Hepatocyte (in vitro differentiated cells): Measurements from ENCODE around the gene MRTFB. TPM values are rescaled to one million over a fixed set of nuclear protein-coding genes. Genes with fewer than 3 reads are reported as not detected.
"Not testable (repeated sequence)": the region's sequence is repeated elsewhere in the genome, so short reads cannot be mapped to it uniquely, and the experiment has no call there.

ENCODE experiments used
- DNase-seq: peaks from one replicate; pipeline ENCODE4 v3.0.0-alpha.2; 2016; ENCODE audit warnings: low spot score
- H2AFZ ChIP-seq: fragments of 200-600 bp; sonication (generic); 2 replicates; pipeline ENCODE4 v1.6.0; 2016; ENCODE audit warnings: antibody characterized with exemption, mild to moderate bottlenecking
- H3K27ac ChIP-seq: fragments of 200-600 bp; sonication (generic); 2 replicates; pipeline ENCODE4 v1.5.1; 2016; ENCODE audit warnings: mild to moderate bottlenecking
- H3K27me3 ChIP-seq: fragments of 200-600 bp; sonication (generic); 2 replicates; pipeline ENCODE4 v1.6.1; 2016
- H3K36me3 ChIP-seq: fragments of 200-600 bp; sonication (generic); replicated peaks from 2 replicates; pipeline ENCODE4 v1.5.1; 2016; ENCODE audit warnings: low read depth; ENCODE audit not compliant: insufficient read depth
- H3K4me1 ChIP-seq: fragments of 200-600 bp; sonication (generic); 2 replicates; pipeline ENCODE4 v1.5.1; 2016; ENCODE audit warnings: mild to moderate bottlenecking, moderate library complexity; ENCODE audit not compliant: insufficient read depth
- H3K4me2 ChIP-seq: fragments of 200-600 bp; sonication (generic); 2 replicates; pipeline ENCODE4 v1.6.0; 2016
- H3K4me3 ChIP-seq: fragments of 200-600 bp; sonication (generic); 2 replicates; pipeline ENCODE4 v1.5.1; 2016; ENCODE audit warnings: mild to moderate bottlenecking
- H3K79me2 ChIP-seq: fragments of 200-600 bp; sonication (generic); 2 replicates; pipeline ENCODE4 v1.6.0; 2017; ENCODE audit warnings: mild to moderate bottlenecking
- H3K9me2 ChIP-seq: fragments of 200-600 bp; sonication (generic); replicated peaks from 2 replicates; pipeline ENCODE4 v1.6.0; 2017; ENCODE audit warnings: mild to moderate bottlenecking; ENCODE audit not compliant: insufficient read depth
- H3K9me3 ChIP-seq: fragments of 200-600 bp; sonication (generic); 2 replicates; pipeline ENCODE4 v1.5.1; 2016; ENCODE audit warnings: low read depth, mild to moderate bottlenecking
- H4K20me1 ChIP-seq: fragments of 200-600 bp; sonication (generic); 2 replicates; pipeline ENCODE4 v1.6.0; 2016; ENCODE audit warnings: mild to moderate bottlenecking; ENCODE audit not compliant: insufficient read depth, poor library complexity, severe bottlenecking
- CTCF ChIP-seq: fragments of 200-600 bp; sonication (generic); IDR thresholded peaks from 2 replicates; pipeline ENCODE4 v1.5.1; 2016; ENCODE audit warnings: antibody characterized with exemption, mild to moderate bottlenecking; ENCODE audit not compliant: poor library complexity
- EZH2 ChIP-seq: fragments of 200-600 bp; sonication (generic); IDR thresholded peaks from 2 replicates; pipeline ENCODE4 v1.6.1; 2016; ENCODE audit warnings: antibody characterized with exemption, mild to moderate bottlenecking, borderline replicate concordance
- EZH2phosphoT487 ChIP-seq: fragments of 200-600 bp; sonication (generic); IDR thresholded peaks from one replicate; pipeline ENCODE4 v1.6.1; 2018; ENCODE audit warnings: antibody characterized with exemption, mild to moderate bottlenecking, low read depth, moderate library complexity; ENCODE audit not compliant: unreplicated experiment, severe bottlenecking
- WGBS: methylation state at CpG from one replicate; pipeline ENCODE4 v1.1.6; 2016; ENCODE audit warnings: low lambda C conversion rate; ENCODE audit errors: missing lambda C conversion rate; 5-methylcytosine and 5-hydroxymethylcytosine counted together
- polyA plus RNA-seq: library from polyadenylated mRNA; unstranded; fragments of >200 nt; fragmentation: Nextera tagmentation; extraction: Ambion mirVana; gene quantifications from 2 replicates; pipeline ENCODE4 v1.2.1, GENCODE V29; 2016
- total RNA-seq: library from RNA; depleted of rRNA; stranded (reverse); fragments of >200 nt; gene quantifications from 2 replicates; pipeline ENCODE4 v1.2.3, GENCODE V29; 2014

The MRTFB gene
- total RNA-seq (21.2 and 27.9 TPM in 2 replicates), polyA plus RNA-seq (10.9 and 17.2 TPM in 2 replicates)

- no peaks in the 10 kb centered on the region for H3K36me3 ChIP-seq
- peak within 1 kb of the TSS; percentile 96 for H3K27ac ChIP-seq
- H2AFZ ChIP-seq = peak within 1 kb of the TSS; percentile 99
- TF ChIP-seq CTCF (no peak), EZH2phosphoT487 (no peak)
- H3K9me2 ChIP-seq = no peaks in the 10 kb centered on the region
- peaks cover 19% of the 10 kb centered on the region for H3K4me1 ChIP-seq
- no peaks in the 10 kb centered on the region for H4K20me1 ChIP-seq
- H3K4me2 ChIP-seq = peak within 1 kb of the TSS; percentile 95
- peak within 1 kb of the TSS; percentile 93 for H3K4me3 ChIP-seq
- peak; percentile 92 for DNase-seq
- H3K27me3 ChIP-seq = no peaks in the 10 kb centered on the region
- peaks cover 47% of the 10 kb centered on the region for H3K79me2 ChIP-seq
- WGBS = under 1% methylated on average over 25 of the region's 86 CpGs
- H3K9me3 ChIP-seq = no peaks in the 10 kb centered on the region
These were observed at the start of gene MRTFB for GRCh38 chr16:14070877-14071575. Gene MRTFB, plus strand, starts transcription at chr16:14071319. Its CDS starts 69,288 bp downstream, at chr16:14140607.

GRCh38 chr16:14023526-14023925 is 47.6 kb upstream of the MRTFB start:
- H3K36me3 ChIP-seq, H4K20me1 ChIP-seq, H3K4me1 ChIP-seq, H3K9me2 ChIP-seq, H3K4me3 ChIP-seq, H3K4me2 ChIP-seq, H2AFZ ChIP-seq, H3K79me2 ChIP-seq, H3K9me3 ChIP-seq, H3K27me3 ChIP-seq, H3K27ac ChIP-seq, DNase-seq: not testable (repeated sequence)
- WGBS = 86% methylated on average over 4 of the region's 4 CpGs

GRCh38 chr16:14024283-14024682 is 46.8 kb upstream of the MRTFB start:
- no peak overlapping the region for H3K27ac ChIP-seq
- no peaks in the 10 kb centered on the region for H3K9me2 ChIP-seq
- H3K27me3 ChIP-seq = no peaks in the 10 kb centered on the region
- H3K4me1 ChIP-seq = no peaks in the 10 kb centered on the region
- H2AFZ ChIP-seq = no peak overlapping the region
- H3K36me3 ChIP-seq = no peaks in the 10 kb centered on the region
- no peaks in the 10 kb centered on the region for H3K9me3 ChIP-seq
- no peak overlapping the region for H3K4me2 ChIP-seq
- no peaks in the 10 kb centered on the region for H4K20me1 ChIP-seq
- no peaks in the 10 kb centered on the region for H3K79me2 ChIP-seq
- no peak overlapping the region for H3K4me3 ChIP-seq
- 64% methylated on average over 2 of the region's 2 CpGs for WGBS
- TF ChIP-seq EZH2phosphoT487 = no peak
- no peak for TF ChIP-seq CTCF
- no peak for TF ChIP-seq EZH2
- no peak for DNase-seq

GRCh38 chr16:14026572-14027285 is 44.4 kb upstream of the MRTFB start:
- no peak for DNase-seq
- TF ChIP-seq EZH2phosphoT487 (no peak), EZH2 (no peak), CTCF (no peak)
- no peaks in the 10 kb centered on the region for H3K9me2 ChIP-seq
- no peak overlapping the region for H2AFZ ChIP-seq
- 99% methylated on average over 3 of the region's 3 CpGs for WGBS
- H3K4me3 ChIP-seq = no peak overlapping the region
- no peak overlapping the region for H3K27ac ChIP-seq
- H3K4me2 ChIP-seq = no peak overlapping the region
- no peaks in the 10 kb centered on the region for H3K4me1 ChIP-seq
- no peaks in the 10 kb centered on the region for H4K20me1 ChIP-seq
- no peaks in the 10 kb centered on the region for H3K9me3 ChIP-seq
- no peaks in the 10 kb centered on the region for H3K27me3 ChIP-seq
- no peaks in the 10 kb centered on the region for H3K79me2 ChIP-seq
- no peaks in the 10 kb centered on the region for H3K36me3 ChIP-seq
